Left renal pelvis (tissue), 4 donors: Measurements from ENCODE around the gene MBD3L2. TPM values are rescaled to one million over a fixed set of nuclear protein-coding genes. Genes with fewer than 3 reads are reported as not detected.

Experiments
- polyA plus RNA-seq, 4 donors: library from polyadenylated mRNA; unstranded; fragments of 120-200 nt; gene quantifications; one replicate each; pipeline ENCODE4 v1.2.1, GENCODE V29; 2013; ENCODE audit not compliant: insufficient read length in 4 of 4

Gene MBD3L2
- polyA plus RNA-seq, 4 donors, result not detected

Other genes starting within 250 kb of the MBD3L2 start
- under 1 TPM in 2 of 4 donors, not detected in 2; 0.13 to 0.15 TPM for gene ADGRE1, start 161.7 kb upstream of the MBD3L2 start, polyA plus RNA-seq
- not detected for gene MBD3L2B, start 27.9 kb upstream of the MBD3L2 start, polyA plus RNA-seq
- gene MBD3L5, start 18.7 kb upstream of the MBD3L2 start, polyA plus RNA-seq, result not detected
- not detected for gene MBD3L4, start 9.1 kb upstream of the MBD3L2 start, polyA plus RNA-seq
- not detected for gene MBD3L3, start 9.4 kb downstream of the MBD3L2 start, polyA plus RNA-seq
- gene ZNF557, start 20.4 kb downstream of the MBD3L2 start, polyA plus RNA-seq, result 1 to 10 TPM; 7.9 to 9.9 (median 8.9) TPM
- 10 to 100 TPM; 22.7 to 31.1 (median 25.8) TPM for gene INSR, start 245.1 kb downstream of the MBD3L2 start, polyA plus RNA-seq